Spleen (tissue), 7 donors: ENCODE data around the gene NME3.

Experiments used
- POLR2A ChIP-seq, 3 donors: fragments of 450-650 bp; IDR thresholded peaks; one replicate each; pipeline ENCODE4 v1.5.1; 2017; ENCODE audit warnings: antibody characterized with exemption in 3 of 3, mild to moderate bottlenecking in 1 of 3
- TF ChIP-seq, protein P1 (sequence below), 11 experiments: fragments of 200-600 bp in 7 of 11; fragments of 450-650 bp in 4 of 11; sonication (generic) in 4 of 11; IDR thresholded peaks in 8 of 11; conservative IDR thresholded peaks in 3 of 11; 1 replicate in 7 of 11; 2 replicates in 4 of 11; pipeline versions ENCODE4 v1.4.0 to v1.8.0; 2016 to 2021; ENCODE audit warnings: antibody characterized with exemption in 11 of 11, inconsistent platforms in 4 of 11, mild to moderate bottlenecking in 1 of 11
- donor health status: DM: no; HTN: no; CAD: no; lungs with moderate emphysema.
- donor health status: DM: no; HTN: no; CAD: no.
- donor health status: DM: no; HTN: no; CAD: no.

DNA sequence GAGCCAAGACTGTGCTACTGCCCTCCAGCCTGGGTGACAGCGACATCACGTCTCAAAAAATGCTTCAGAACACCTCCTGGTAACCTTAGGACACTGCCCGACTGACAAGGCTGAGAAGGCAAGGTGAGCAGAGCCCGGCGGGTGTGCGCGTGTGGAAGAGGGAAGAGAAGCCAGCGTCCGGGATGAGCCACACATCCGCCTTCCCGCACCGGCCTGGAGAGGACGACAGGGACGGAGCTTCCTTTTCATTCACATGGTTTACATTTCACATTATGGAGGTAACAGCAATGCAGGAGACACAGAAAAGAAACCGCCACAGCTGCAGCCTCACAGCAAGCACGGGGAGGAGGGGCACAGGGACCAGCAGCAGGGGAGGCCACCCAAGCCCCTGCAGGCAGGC is 38.8 kb upstream of the NME3 start:
- TF ChIP-seq POLR2A (IDR thresholded peaks at IDR 0.05) = no peak
- TF ChIP-seq, protein P1, sequence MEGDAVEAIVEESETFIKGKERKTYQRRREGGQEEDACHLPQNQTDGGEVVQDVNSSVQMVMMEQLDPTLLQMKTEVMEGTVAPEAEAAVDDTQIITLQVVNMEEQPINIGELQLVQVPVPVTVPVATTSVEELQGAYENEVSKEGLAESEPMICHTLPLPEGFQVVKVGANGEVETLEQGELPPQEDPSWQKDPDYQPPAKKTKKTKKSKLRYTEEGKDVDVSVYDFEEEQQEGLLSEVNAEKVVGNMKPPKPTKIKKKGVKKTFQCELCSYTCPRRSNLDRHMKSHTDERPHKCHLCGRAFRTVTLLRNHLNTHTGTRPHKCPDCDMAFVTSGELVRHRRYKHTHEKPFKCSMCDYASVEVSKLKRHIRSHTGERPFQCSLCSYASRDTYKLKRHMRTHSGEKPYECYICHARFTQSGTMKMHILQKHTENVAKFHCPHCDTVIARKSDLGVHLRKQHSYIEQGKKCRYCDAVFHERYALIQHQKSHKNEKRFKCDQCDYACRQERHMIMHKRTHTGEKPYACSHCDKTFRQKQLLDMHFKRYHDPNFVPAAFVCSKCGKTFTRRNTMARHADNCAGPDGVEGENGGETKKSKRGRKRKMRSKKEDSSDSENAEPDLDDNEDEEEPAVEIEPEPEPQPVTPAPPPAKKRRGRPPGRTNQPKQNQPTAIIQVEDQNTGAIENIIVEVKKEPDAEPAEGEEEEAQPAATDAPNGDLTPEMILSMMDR (IDR thresholded peaks at IDR 0.05 in 8 of 11, conservative IDR thresholded peaks at IDR 0.05 in 3 of 11) = no peak
